ENCODE results near the gene CAVIN4.

CAVIN4 gene

GRCh38 chr9:100589582-100589981 lies 11.7 kb downstream of the CAVIN4 start:
- TF ChIP-seq CTCF (IDR thresholded peaks at IDR 0.05; ENCODE audit: extremely low read depth, missing control alignments): no peak

GRCh38 chr9:100590481-100590880 lies 12.6 kb downstream of the CAVIN4 start:
- no peak for TF ChIP-seq CTCF (IDR thresholded peaks at IDR 0.05; ENCODE audit: extremely low read depth, missing control alignments)
- no peak for DNase-seq (ENCODE audit: low spot score)

More at GRCh38 chr9:100589582-100589981, 11.7 kb downstream of the CAVIN4 start:
- DNase-seq (ENCODE audit: low spot score): no peak

- DNase-seq (ENCODE audit: low spot score): no peak
- no peak for TF ChIP-seq CTCF (IDR thresholded peaks at IDR 0.05; ENCODE audit: extremely low read depth, missing control alignments)
These were observed 13.3 kb downstream of the CAVIN4 start for GRCh38 chr9:100591139-100591538.

- no peak for TF ChIP-seq CTCF (IDR thresholded peaks at IDR 0.05; ENCODE audit: extremely low read depth, missing control alignments)
- DNase-seq (ENCODE audit: low spot score): no peak
These were observed 13.9 kb downstream of the CAVIN4 start for GRCh38 chr9:100591639-100592412.

GRCh38 chr9:100595391-100596199 lies 17.7 kb downstream of the CAVIN4 start:
- DNase-seq (ENCODE audit: low spot score): peak; percentile 53
- TF ChIP-seq CTCF (IDR thresholded peaks at IDR 0.05; ENCODE audit: extremely low read depth, missing control alignments): peak; percentile 68

GRCh38 chr9:100597236-100597635 lies 19.4 kb downstream of the CAVIN4 start:
- DNase-seq (ENCODE audit: low spot score): no peak
- TF ChIP-seq CTCF (IDR thresholded peaks at IDR 0.05; ENCODE audit: extremely low read depth, missing control alignments): no peak

GRCh38 chr9:100598641-100599145 lies 20.8 kb downstream of the CAVIN4 start:
- DNase-seq (ENCODE audit: low spot score): peak; percentile 73
- no peak for TF ChIP-seq CTCF (IDR thresholded peaks at IDR 0.05; ENCODE audit: extremely low read depth, missing control alignments)

All from GM20000 (cell line).